Fibroblast of villous mesenchyme (primary cell): ENCODE results near the gene FFAR1. TPM values are rescaled to one million over a fixed set of nuclear protein-coding genes. Genes with fewer than 3 reads are reported as not detected.

ENCODE experiments used
- DNase-seq: peaks from one replicate; pipeline ENCODE4 v3.0.0-alpha.2; 2010; ENCODE audit warnings: low read depth
- H3K4me3 ChIP-seq: 2 replicates; pipeline ENCODE4 v1.5.1; 2011; ENCODE audit warnings: low read depth, mild to moderate bottlenecking, low read length
- CTCF ChIP-seq: IDR thresholded peaks from 2 replicates; pipeline ENCODE4 v1.5.1; 2012; ENCODE audit warnings: low read depth, mild to moderate bottlenecking, low read length; ENCODE audit not compliant: insufficient read depth
- total RNA-seq: library from RNA; depleted of rRNA; stranded (reverse); fragments of >200 nt; gene quantifications from 2 replicates; pipeline ENCODE4 v1.2.3, GENCODE V29; 2012

FFAR1 gene
- total RNA-seq, 1 donor: not detected

- no peak for DNase-seq
- H3K4me3 ChIP-seq: no peak overlapping the region
- no peak for TF ChIP-seq CTCF
Measured at GRCh38 chr19:35389192-35389861, 41.6 kb downstream of the FFAR1 start.

GRCh38 chr19:35392742-35393715 lies 45.3 kb downstream of the FFAR1 start:
- no peak for DNase-seq
- no peak overlapping the region for H3K4me3 ChIP-seq
- no peak for TF ChIP-seq CTCF

- H3K4me3 ChIP-seq: no peak overlapping the region
- TF ChIP-seq CTCF: no peak
- peak; percentile 7 for DNase-seq
Measured at GRCh38 chr19:35395382-35396199, 47.9 kb downstream of the FFAR1 start.

- DNase-seq: no peak
- no peak for TF ChIP-seq CTCF
- H3K4me3 ChIP-seq: no peak overlapping the region
Measured at GRCh38 chr19:35396240-35396885, 48.7 kb downstream of the FFAR1 start.

- no peak for TF ChIP-seq CTCF
- H3K4me3 ChIP-seq: no peak overlapping the region
- no peak for DNase-seq
Measured at GRCh38 chr19:35397064-35397463, 49.4 kb downstream of the FFAR1 start.

Other genes with a start within 250 kb of the FFAR1 start
- gene FXYD3, start 232.1 kb upstream of the FFAR1 start, total RNA-seq: not detected in 2 replicates
- not detected in 2 replicates for gene LGI4, start 212.8 kb upstream of the FFAR1 start, total RNA-seq
- gene FXYD1, start 209.1 kb upstream of the FFAR1 start, total RNA-seq: 0.32 TPM in 1 of 2 replicates, not detected in the other
- under 0.01 TPM in 1 of 2 replicates, not detected in the other for gene FXYD7, start 204.6 kb upstream of the FFAR1 start, total RNA-seq
- 20.3 and 24.5 TPM in 2 replicates for gene FXYD5, start 193.2 kb upstream of the FFAR1 start, total RNA-seq
- not detected in 2 replicates for gene FAM187B, start 119.2 kb upstream of the FFAR1 start, total RNA-seq
- 0.86 and 1.6 TPM in 2 replicates for gene LSR, start 98.9 kb upstream of the FFAR1 start, total RNA-seq
- 50.1 and 58.3 TPM in 2 replicates for gene USF2, start 78.9 kb upstream of the FFAR1 start, total RNA-seq
- gene HAMP, start 65.4 kb upstream of the FFAR1 start, total RNA-seq: not detected in 2 replicates
- gene MAG, start 55.7 kb upstream of the FFAR1 start, total RNA-seq: not detected in 2 replicates
- gene CD22, start 18.7 kb upstream of the FFAR1 start, total RNA-seq: 0.32 TPM in 1 of 2 replicates, not detected in the other
- not detected in 2 replicates for gene FFAR3, start 10.6 kb downstream of the FFAR1 start, total RNA-seq
- gene GPR42, start 23.2 kb downstream of the FFAR1 start, total RNA-seq: not detected in 2 replicates
- gene FFAR2, start 100.4 kb downstream of the FFAR1 start, total RNA-seq: not detected in 2 replicates
- not detected in 2 replicates for gene KRTDAP, start 142.6 kb downstream of the FFAR1 start, total RNA-seq
- gene DMKN, start 165.7 kb downstream of the FFAR1 start, total RNA-seq: 0.97 and 2.2 TPM in 2 replicates
- under 0.01 TPM in 1 of 2 replicates, not detected in the other for gene SBSN, start 180.4 kb downstream of the FFAR1 start, total RNA-seq
- not detected in 2 replicates for gene GAPDHS, start 185.6 kb downstream of the FFAR1 start, total RNA-seq
- 77.3 and 81.2 TPM in 2 replicates for gene TMEM147, start 197.7 kb downstream of the FFAR1 start, total RNA-seq
- not detected in 2 replicates for gene ATP4A, start 215.8 kb downstream of the FFAR1 start, total RNA-seq
- gene PMIS2, start 238.3 kb downstream of the FFAR1 start, total RNA-seq: not detected in 2 replicates